CD4-positive, alpha-beta T cell treated with Interleukin-21 for 1 hour (primary cell): ENCODE data around the gene RSRC1.
"Not testable (repeated sequence)": the region's sequence is repeated elsewhere in the genome, so short reads cannot be mapped to it uniquely, and the experiment has no call there.

Experiments used
- DNase-seq: peaks from one replicate; pipeline ENCODE4 v3.0.0-alpha.2; 2020

RSRC1 gene, protein sequence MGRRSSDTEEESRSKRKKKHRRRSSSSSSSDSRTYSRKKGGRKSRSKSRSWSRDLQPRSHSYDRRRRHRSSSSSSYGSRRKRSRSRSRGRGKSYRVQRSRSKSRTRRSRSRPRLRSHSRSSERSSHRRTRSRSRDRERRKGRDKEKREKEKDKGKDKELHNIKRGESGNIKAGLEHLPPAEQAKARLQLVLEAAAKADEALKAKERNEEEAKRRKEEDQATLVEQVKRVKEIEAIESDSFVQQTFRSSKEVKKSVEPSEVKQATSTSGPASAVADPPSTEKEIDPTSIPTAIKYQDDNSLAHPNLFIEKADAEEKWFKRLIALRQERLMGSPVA

DNA sequence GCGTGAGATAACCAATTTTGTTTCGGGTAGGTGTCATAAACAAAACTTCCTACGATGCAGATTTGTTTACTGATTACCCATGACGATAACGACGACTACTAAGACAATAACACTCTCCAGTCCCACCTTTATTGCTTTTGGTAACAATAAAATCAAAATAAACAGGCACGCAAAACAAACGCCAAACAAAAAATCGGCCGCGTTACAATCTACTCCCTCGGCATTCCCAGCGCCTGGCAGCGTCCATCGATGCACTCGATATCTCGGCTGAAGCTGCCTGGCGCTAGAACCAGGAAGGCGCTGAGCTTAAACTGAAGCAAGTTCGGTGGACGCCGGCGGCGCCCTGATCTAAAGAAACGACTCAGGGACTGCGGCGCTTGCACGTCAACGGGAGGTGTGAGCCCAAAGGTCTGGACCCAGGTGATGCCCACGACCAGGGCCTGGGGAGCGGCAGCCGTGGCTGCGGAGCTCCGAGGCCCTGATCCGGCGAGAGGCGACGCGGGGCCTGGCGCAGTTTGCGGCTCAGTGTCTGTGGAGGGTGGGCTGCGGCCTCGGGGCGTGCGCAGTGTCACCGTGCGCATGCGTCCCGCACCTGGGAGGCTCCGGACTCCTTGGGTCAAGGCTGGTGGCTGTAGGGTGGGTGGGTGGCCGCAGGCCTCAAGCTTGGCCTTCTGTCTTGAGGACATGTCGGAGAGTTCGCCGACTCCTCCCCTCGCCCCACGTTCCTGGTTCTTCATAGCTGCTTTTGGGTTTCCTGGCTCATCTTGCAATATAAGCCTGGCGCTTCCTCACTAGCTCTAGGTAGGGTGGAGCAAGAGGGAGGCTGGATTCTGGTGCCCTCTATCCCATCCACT lies at the start of gene RSRC1:
TSS of gene RSRC1 (plus strand) at position 286 of the 854 bp plus-strand sequence. CDS start 12,016 bp downstream, outside the sequence.
- peak; percentile 85 for DNase-seq

DNA sequence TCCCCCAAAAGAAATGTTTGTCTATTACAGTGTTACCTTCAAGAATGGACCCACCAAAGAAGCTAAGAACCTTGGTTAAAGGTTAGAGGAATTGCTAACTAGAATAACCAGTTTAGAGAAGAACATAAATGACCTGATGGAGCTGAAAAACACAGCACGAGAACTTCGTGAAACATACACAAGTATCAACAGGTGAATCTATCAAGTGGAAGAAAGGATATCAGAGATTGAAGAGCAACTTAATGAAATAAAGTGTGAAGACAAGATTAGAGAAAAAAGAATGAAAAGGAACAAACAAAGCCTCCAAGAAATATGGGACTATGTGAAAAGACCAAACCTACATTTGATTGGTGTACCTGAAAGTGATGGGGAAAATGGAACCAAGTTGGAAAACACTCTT lies 44.3 kb upstream of the RSRC1 start:
- DNase-seq = not testable (repeated sequence)

DNA sequence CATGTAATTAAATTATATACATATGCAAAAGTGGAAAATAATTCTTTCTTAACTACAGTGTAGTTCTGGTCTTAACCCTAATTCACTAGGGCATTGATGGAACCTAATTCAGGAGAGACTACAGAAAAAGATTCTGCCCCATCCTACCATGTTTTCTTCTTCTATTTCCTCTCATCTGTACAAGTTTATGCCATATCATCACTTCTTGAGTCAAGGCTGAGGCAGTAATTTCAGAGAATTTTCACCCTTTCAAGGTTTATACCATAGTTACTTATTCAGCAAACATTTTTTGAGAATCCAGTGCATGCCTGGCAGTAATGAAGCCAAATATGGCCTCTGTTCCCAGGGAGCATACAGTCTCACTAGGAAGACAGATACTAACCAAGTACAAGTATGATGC lies 37.1 kb upstream of the RSRC1 start:
- no peak for DNase-seq

DNA sequence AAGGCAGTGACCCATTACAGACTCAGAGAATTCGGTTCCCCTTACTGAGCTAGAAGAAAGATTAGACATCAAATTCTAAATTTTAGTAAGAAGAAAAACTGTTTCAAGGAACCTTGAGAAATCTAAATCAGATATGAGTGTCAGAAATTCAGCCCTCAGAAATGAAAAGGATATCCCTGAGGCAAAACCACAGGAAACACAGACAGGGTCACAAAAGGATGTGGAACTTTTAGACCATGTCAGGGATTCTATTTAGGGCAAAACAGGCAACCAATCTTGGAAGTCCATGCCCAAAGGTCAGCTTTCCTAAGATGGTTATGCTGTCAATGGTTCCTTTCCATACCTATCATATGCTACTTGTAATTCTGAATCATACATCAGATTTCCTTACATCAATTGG lies 35.3 kb upstream of the RSRC1 start:
- no peak for DNase-seq

DNA sequence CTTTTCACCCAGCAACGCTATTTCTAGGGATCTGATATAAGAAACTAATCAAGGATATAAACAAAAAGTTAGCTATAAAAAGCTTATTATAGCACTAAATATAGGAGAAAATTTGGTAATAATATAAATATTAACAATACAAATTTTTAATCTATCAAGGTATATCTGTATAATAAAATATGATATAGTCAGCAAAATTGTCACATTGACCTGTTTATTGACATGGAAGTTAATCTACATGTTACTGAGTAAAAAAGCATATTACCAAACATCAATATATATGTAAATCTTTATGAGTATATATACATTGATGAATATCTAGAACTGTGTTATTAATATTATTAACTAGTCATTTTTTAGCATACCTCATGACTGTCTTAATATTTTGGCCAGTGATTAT lies 30.3 kb upstream of the RSRC1 start:
- no peak for DNase-seq

DNA sequence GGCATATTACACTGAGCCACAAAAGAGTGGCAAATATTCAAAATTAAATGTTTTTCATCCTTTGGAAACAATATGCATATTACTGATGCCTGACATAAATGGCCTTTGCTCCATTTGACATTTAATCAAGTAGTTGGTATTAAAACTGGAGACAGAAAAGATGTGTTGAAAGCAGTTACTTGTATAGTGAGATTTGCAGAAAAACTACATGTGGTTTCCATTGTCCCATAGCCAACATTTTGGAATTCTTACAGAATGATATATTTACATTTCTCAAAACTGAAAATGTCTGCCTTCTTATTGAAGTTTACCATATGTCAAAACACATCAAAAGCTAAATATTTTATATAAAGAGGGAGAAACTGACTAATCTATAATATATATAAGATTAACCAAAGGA lies 25.2 kb upstream of the RSRC1 start:
- no peak for DNase-seq

DNA sequence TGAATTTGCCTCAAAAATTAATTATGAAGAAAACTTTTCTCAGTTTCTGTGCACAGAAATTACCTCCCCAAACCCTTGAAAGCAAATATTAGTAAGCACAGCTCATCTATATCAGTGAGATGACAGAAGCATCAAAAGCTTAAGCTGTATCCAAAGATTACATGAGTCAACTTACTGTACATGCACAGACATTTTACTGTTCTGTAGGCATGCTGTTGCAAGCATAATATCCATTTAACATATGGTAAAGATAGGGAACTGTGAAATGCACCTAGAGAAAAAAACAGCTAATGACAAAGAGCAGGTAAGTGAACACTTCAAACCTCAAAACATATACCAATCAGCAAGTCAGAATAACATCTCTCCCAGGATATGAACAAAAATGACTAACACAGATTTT lies 24.5 kb upstream of the RSRC1 start:
- DNase-seq = no peak

DNA sequence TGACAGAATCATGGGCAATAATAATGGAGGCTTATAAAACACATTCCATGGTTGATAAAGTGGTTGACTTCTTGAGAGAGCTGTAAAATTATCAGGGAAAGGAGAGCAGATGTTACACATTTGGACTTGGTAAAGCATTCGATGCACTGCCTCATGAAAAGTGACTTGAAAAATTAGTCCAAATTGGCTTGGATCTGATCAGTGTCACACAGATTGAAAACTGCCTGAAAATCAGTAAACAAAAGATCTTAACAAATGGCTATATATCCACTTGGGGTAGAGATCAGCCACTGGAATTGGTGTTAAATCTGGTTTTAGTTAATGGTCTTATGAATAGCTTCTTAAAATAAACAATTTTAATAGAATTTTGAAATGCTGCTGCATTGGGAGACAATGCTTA lies 24.0 kb upstream of the RSRC1 start:
- DNase-seq = no peak

DNA sequence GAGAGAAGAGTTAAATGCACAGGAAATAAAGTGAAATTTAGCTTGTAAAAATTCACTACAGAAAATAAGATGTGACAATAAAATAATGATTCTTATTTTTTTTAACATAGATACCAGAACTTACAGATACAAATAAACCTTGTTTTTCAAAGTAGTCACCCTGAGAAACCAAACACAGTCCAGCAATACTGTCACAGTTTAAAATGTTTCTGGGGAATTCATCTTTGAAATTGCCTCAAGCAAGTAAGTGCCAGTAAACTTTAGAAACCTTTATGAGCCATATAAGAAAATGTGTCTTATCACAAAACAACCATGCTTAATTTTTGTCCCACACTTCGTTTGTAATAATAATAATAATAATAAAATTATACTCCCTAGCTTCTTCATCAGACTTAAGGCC lies 23.5 kb upstream of the RSRC1 start:
- DNase-seq = no peak

DNA sequence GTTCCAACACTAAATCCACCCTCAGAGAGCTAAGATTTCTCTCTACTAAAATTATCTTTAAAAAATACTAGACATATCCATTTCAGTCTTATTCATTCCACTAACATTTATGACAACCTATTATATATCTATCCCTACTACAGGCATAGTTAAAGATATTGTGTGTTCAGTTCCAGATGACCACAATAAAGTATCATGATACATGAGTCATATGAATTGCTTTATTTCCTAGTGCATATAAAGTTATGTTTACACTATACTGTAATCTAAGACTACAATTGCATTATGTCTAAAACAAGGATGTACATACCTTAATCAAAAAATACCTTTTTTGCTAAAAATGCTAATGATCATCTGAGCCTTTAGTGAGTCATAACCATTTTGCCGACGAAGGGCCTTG lies 23.1 kb upstream of the RSRC1 start:
- DNase-seq = no peak

DNA sequence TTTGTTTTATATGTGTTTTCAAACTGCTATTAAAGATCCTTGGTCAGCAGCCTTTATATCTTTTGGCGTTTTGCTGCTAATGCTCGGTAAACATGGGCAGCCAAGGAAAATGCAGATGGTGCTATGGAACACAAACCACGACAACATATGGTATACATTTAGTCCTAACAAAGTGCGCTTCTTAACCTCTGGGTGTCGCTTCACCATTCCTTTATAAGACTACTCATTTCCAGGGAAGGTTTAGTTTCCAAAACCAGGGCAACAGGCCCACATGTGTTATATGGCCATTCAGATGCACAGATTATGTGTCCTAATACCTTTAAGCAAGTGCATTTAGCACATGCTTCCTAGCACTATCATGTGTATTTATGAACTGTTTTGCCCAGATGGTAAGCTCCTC lies 18.4 kb upstream of the RSRC1 start:
- DNase-seq = no peak

DNA sequence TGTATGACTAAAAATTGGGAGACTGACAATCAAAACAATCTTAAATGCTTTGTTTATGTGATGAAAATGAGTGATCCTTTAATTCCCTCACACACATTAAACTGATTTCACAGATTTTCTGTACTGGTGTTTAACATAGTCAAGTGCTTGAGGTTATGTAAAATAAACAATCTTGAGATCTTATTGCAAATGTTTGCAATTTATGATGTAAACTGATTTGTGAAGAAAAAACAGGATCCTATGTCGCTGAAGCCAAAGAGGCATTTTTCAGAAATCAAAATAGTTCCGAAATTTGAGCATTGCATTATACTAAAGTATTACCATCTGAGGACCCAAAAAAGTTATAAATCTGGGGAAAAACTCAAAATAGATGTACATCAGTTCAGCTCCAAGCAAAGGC lies 16.4 kb upstream of the RSRC1 start:
- DNase-seq = no peak

DNA sequence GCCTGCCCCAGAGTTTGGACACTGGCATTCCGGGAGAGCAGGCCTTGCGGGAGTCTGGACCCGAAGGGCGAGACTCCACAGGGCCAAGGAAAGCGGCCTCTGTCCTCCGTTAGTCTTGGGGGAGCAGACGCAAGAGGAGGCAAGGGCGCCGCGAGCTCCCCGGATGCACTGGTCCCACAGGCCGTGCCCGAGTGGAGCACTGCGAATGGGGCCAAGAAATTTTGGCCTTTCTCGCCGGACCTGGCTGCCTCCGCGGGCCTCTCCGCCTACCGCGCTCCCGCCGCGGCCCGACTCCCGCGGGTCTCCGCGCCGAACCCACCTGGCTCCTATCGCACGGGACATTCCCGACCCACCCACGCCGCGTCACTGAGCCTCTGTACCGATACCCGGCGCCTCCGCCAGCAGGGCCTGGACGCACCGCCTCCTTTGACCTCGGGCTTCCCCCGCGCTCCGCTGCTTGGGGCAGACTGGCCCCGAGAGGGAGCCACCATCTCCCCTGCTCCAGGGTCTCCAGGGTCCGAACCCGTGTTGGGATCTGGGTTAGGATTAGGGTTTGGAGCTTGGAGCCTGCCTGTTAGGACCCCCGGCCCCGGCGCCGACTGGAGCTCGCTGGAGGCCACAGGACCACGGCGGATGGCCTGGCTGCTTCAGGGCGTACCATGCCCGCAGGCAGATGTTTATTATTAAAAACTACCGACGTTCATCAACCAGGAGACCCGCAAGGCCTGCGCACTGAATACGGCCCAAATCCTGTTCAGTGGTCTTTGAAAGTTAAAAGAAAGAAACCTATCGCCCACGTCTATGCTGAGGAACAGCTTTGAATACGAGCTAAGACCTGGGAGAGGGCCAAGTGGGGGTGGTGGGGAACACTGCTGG lies 15.4 kb upstream of the RSRC1 start:
- no peak for DNase-seq

DNA sequence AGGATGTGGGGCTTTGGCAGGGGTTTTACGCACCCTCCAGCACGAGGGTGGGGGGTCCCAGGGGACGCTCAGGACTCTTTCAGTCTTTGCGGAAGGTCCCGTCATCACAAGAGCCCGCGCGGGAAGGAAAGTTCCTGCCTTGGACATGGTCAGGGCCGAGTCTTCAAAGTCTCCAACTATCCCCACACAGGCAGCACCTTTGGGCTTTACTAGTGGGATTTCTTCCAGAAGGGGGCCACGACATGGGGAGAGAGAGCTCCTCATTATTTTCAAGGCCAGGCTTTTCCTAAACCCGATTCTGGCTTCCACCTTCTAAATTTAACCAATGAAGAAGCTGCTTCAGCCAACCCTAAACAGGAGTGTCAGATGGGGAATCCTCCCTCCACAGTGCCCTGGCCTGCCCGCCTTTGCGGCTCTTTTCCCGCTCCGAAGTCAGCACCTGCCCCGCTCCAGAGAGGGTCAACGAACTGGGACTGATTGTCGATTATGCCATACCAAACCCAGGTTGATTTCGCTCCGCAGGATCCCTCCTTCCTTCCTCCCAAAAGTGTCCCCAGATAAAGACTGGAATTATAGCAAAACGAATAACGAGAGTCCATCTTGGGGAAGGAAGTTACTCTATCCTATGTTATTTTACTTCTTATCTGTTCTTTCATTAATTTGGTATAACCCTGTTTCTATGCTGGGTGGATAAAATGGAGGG lies 14.6 kb upstream of the RSRC1 start:
- DNase-seq = no peak

DNA sequence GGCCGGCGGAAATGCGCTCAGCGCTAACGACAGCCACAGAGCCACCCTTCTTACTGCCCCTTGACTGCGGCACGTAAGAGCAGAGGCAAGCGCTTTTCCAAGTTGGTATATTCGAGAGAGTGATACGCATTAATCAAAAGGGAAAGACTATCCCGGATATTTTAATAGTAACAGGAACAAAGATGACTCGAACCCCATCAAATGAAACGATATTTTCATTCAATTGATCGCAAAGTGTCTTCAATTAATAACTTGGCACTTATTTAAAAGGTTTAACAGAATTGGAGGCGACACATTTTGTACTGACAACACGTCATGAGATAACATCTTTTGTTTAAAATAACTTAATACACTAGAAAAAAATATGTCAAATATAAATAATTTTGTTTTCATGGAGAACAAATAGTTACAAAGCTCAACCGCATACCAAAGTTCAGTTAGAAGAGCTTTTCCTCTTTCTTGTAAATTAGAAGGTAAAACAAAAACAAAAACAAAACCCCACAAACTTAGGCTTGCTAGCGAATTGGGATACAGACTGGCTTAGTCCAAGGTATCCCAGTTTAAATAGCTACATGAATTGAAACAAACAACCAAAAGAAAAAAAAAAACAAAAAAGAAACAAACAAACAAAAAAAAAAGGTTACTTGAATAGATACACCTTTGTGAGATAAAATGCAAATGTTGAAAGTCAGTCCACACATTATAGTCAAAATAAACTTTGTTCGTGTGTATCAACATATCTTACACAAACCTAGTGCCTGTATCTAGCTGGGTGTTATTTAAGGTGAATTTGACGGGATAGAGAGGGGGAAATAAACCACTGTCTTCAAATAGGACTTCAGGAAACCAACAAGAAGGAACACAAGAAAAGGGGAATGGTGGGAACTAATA lies 13.8 kb upstream of the RSRC1 start:
- no peak for DNase-seq

DNA sequence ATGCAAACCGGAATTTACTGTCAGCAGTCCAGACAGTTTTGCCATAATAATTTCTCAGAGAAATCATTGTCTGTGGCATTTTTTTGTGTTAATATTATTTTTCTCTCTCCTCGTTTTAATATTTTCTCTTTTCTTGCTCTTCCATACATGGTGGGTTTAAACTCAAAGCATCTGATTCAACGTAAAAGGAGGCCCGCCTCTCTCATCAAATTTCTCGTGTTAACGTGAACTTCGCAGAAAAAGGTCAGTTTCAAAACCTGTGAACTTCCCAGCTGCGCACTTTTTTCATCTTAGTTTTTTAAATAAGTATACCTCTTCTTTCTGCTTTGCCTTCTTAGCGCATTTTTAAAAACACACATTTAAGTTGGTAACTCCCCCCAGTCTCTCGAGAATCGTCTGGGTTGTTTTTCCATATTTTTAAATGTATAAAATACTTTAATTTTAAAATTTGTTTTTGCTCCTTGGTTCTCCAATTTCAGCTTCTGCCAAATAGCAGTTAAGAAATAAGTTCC lies 12.8 kb upstream of the RSRC1 start:
- DNase-seq = no peak

DNA sequence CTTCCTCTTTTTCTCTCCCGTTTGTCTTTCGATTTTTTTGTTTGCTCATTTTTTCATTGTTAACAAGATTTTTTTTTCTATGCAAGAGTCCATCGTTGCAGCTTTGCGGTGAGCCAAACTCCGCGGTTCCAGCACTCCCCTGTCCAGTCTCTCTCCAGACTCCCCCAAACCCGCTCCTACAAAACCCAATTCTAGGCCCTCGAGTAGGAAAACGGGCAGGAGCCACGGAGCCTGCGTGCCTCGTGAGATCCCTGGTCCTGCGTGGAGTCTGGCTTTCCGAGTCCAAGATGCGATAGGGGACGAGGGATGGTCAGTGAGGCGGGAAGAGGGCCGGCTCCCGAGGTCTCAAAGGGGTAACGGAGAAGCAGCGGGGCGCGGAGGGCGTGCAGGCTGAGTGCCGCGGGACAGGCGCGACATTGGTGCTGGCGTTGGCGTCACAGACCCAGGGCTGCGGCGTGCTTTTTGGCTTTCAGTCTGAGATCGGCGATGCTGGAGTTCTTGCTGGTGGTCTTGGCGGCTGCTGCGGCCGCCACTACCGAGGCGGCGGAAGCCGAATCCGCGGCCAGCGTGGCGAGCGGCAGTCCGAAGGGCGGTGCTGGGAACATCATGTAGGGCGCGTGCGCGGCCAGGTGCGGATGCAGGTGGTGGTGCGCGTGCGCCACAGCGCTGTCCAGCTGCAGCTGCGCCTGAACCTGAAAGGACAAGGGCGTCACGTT lies 12.1 kb upstream of the RSRC1 start:
- DNase-seq = peak; percentile 75

DNA sequence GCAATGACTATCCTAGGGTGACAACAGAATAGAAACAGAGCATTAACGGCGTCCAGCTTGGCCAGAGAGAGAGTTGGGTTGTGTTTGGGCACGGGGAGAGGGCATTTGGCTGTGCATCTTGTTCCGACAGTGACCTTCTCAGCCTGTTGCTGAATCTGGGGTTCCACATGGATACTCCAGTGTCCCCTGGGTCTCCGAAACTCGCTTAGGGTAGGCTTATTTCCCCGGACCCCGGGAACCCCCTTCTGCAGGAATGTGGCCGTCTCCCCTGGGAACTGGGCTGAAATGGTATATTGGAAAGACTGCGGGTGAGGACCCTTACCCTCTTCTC lies 11.6 kb upstream of the RSRC1 start:
- DNase-seq = no peak

DNA sequence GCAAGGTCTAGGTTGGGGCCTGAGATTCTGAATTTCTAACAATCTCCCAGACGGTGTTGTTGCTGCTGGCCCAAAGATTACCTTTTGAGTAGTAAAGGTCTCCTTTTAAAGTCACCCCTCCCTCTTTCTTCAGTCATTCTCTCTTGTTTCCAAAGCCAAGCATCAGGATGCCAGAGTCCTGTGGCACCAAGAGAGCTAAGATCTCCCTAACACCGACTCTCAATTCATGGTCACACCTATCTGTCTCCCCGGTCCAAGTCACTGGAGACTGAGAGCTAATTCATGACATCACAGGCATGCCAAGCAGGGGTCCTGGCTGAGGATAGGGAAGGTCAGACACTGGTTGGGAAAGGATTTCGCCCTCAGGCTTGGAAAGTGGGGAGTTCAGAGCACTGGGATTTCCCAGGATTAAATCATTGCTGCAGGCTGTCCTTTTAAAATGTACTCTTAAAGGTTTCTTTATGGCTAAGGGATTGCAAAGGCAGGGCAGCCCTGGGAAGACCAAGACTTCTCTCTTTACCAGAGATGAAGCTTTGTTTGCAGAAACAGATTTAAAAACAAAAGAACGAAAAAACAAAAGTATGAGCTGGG lies 11.0 kb upstream of the RSRC1 start:
- DNase-seq = no peak

DNA sequence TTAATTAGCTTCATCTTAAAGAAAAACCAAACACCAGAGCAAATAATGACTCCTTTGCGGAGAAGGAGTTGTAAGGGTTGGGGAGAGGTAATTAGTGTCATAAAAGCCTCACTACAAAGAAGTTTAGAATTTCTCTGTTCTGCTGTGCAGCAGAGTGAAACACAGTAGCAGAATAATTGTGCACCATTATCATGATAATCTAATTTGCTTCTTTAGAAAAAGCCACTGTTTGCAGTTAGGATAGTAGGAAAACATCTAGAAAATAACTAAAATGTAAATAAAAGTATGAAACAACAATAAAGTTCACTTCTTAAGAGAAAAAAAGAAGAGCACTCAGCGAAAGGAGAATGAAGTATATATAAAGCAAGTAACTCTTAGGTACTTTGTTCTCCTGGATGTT lies 9.2 kb upstream of the RSRC1 start:
- no peak for DNase-seq
